ENCODE measurements around the gene PTPN23. TPM values are rescaled to one million over a fixed set of nuclear protein-coding genes. Genes with fewer than 3 reads are reported as not detected.
A peak's percentile ranks its signal among the peaks of the same experiment; 100 is the strongest.

PTPN23 gene
- total and polyA plus RNA-seq, 9 of the 15 experiments (the other 6 are each of a cell fraction or from before 2014, with no cell fraction given): 0.41 to 58.7 (median 7.2) TPM

DNA sequence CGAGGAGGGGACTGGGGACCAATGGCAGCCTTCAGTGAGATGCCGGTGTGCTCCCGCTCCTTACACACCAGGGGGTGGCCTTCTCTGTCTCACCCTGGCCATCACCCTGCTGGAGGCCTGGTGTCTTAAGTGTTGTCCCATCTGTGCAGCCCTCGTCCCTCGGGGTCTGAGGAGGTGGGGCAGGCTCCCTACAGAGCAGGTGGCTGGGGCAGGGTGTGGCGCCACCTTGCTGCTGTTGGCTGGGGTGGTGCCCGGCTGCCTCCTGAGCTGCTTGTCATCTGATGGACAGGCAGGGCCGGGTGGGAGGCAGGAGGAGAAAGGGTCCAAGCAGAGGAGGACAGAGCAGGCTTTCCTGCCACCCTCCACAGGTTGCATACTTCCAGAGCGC lies 25.9 kb downstream of the PTPN23 start (continued):
- TF ChIP-seq, protein P1, sequence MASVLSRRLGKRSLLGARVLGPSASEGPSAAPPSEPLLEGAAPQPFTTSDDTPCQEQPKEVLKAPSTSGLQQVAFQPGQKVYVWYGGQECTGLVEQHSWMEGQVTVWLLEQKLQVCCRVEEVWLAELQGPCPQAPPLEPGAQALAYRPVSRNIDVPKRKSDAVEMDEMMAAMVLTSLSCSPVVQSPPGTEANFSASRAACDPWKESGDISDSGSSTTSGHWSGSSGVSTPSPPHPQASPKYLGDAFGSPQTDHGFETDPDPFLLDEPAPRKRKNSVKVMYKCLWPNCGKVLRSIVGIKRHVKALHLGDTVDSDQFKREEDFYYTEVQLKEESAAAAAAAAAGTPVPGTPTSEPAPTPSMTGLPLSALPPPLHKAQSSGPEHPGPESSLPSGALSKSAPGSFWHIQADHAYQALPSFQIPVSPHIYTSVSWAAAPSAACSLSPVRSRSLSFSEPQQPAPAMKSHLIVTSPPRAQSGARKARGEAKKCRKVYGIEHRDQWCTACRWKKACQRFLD (CRISPR knock-in tag; IDR thresholded peaks at IDR 0.05): 0 out of 2 replicates have a peak, but pooled peaks have one; percentile 68
- TF ChIP-seq BRF1 (IDR thresholded peaks at IDR 0.05; ENCODE audit: borderline replicate concordance, extremely low read depth, insufficient read length) (no peak), ZSCAN29 (IDR thresholded peaks at IDR 0.05) (no peak), ZNF586 (CRISPR knock-in tag; conservative IDR thresholded peaks at IDR 0.05) (no peak), CBFA2T2 (conservative IDR thresholded peaks at IDR 0.05) (no peak), ZFPM2 (CRISPR knock-in tag; IDR thresholded peaks at IDR 0.05) (no peak), TAF7 (tag; IDR thresholded peaks at IDR 0.05) (no peak), RHOXF2B (CRISPR knock-in tag; conservative IDR thresholded peaks at IDR 0.05) (no peak), MAFG (tag; conservative IDR thresholded peaks at IDR 0.05) (no peak), ZNF212 (CRISPR knock-in tag; IDR thresholded peaks at IDR 0.05) (no peak), RAD21 (CRISPR knock-in tag; conservative IDR thresholded peaks at IDR 0.05 in 1 of 2, IDR thresholded peaks at IDR 0.05 in 1 of 2) (0 out of 4 replicates have a peak, but pooled peaks of 1 of the 2 experiments have one; percentile 19), MECOM (CRISPR knock-in tag; IDR thresholded peaks at IDR 0.05) (no peak), BDP1 (IDR thresholded peaks at IDR 0.05; ENCODE audit: insufficient read depth, insufficient read length) (no peak), GABPB2 (CRISPR knock-in tag; conservative IDR thresholded peaks at IDR 0.05) (no peak), GATAD2B (IDR thresholded peaks at IDR 0.05; ENCODE audit: borderline replicate concordance) (no peak)
- TF ChIP-seq, protein P2, sequence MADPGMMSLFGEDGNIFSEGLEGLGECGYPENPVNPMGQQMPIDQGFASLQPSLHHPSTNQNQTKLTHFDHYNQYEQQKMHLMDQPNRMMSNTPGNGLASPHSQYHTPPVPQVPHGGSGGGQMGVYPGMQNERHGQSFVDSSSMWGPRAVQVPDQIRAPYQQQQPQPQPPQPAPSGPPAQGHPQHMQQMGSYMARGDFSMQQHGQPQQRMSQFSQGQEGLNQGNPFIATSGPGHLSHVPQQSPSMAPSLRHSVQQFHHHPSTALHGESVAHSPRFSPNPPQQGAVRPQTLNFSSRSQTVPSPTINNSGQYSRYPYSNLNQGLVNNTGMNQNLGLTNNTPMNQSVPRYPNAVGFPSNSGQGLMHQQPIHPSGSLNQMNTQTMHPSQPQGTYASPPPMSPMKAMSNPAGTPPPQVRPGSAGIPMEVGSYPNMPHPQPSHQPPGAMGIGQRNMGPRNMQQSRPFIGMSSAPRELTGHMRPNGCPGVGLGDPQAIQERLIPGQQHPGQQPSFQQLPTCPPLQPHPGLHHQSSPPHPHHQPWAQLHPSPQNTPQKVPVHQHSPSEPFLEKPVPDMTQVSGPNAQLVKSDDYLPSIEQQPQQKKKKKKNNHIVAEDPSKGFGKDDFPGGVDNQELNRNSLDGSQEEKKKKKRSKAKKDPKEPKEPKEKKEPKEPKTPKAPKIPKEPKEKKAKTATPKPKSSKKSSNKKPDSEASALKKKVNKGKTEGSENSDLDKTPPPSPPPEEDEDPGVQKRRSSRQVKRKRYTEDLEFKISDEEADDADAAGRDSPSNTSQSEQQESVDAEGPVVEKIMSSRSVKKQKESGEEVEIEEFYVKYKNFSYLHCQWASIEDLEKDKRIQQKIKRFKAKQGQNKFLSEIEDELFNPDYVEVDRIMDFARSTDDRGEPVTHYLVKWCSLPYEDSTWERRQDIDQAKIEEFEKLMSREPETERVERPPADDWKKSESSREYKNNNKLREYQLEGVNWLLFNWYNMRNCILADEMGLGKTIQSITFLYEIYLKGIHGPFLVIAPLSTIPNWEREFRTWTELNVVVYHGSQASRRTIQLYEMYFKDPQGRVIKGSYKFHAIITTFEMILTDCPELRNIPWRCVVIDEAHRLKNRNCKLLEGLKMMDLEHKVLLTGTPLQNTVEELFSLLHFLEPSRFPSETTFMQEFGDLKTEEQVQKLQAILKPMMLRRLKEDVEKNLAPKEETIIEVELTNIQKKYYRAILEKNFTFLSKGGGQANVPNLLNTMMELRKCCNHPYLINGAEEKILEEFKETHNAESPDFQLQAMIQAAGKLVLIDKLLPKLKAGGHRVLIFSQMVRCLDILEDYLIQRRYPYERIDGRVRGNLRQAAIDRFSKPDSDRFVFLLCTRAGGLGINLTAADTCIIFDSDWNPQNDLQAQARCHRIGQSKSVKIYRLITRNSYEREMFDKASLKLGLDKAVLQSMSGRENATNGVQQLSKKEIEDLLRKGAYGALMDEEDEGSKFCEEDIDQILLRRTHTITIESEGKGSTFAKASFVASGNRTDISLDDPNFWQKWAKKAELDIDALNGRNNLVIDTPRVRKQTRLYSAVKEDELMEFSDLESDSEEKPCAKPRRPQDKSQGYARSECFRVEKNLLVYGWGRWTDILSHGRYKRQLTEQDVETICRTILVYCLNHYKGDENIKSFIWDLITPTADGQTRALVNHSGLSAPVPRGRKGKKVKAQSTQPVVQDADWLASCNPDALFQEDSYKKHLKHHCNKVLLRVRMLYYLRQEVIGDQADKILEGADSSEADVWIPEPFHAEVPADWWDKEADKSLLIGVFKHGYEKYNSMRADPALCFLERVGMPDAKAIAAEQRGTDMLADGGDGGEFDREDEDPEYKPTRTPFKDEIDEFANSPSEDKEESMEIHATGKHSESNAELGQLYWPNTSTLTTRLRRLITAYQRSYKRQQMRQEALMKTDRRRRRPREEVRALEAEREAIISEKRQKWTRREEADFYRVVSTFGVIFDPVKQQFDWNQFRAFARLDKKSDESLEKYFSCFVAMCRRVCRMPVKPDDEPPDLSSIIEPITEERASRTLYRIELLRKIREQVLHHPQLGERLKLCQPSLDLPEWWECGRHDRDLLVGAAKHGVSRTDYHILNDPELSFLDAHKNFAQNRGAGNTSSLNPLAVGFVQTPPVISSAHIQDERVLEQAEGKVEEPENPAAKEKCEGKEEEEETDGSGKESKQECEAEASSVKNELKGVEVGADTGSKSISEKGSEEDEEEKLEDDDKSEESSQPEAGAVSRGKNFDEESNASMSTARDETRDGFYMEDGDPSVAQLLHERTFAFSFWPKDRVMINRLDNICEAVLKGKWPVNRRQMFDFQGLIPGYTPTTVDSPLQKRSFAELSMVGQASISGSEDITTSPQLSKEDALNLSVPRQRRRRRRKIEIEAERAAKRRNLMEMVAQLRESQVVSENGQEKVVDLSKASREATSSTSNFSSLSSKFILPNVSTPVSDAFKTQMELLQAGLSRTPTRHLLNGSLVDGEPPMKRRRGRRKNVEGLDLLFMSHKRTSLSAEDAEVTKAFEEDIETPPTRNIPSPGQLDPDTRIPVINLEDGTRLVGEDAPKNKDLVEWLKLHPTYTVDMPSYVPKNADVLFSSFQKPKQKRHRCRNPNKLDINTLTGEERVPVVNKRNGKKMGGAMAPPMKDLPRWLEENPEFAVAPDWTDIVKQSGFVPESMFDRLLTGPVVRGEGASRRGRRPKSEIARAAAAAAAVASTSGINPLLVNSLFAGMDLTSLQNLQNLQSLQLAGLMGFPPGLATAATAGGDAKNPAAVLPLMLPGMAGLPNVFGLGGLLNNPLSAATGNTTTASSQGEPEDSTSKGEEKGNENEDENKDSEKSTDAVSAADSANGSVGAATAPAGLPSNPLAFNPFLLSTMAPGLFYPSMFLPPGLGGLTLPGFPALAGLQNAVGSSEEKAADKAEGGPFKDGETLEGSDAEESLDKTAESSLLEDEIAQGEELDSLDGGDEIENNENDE (IDR thresholded peaks at IDR 0.05; ENCODE audit: low read depth, low read length): no peak
- TF ChIP-seq, protein P3, sequence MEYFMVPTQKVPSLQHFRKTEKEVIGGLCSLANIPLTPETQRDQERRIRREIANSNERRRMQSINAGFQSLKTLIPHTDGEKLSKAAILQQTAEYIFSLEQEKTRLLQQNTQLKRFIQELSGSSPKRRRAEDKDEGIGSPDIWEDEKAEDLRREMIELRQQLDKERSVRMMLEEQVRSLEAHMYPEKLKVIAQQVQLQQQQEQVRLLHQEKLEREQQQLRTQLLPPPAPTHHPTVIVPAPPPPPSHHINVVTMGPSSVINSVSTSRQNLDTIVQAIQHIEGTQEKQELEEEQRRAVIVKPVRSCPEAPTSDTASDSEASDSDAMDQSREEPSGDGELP (CRISPR knock-in tag; IDR thresholded peaks at IDR 0.05; ENCODE audit: borderline replicate concordance): peak; percentile 26; the same call in 1 of the 2 replicates
